ENCODE measurements around the gene AUP1. TPM values are rescaled to one million over a fixed set of nuclear protein-coding genes. Genes with fewer than 3 reads are reported as not detected.
"Not testable (repeated sequence)": the region's sequence is repeated elsewhere in the genome, so short reads cannot be mapped to it uniquely, and the experiment has no call there.

Gene AUP1, protein sequence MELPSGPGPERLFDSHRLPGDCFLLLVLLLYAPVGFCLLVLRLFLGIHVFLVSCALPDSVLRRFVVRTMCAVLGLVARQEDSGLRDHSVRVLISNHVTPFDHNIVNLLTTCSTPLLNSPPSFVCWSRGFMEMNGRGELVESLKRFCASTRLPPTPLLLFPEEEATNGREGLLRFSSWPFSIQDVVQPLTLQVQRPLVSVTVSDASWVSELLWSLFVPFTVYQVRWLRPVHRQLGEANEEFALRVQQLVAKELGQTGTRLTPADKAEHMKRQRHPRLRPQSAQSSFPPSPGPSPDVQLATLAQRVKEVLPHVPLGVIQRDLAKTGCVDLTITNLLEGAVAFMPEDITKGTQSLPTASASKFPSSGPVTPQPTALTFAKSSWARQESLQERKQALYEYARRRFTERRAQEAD
- total RNA-seq (2014; rRNA removed; shearing (Covaris generic)): 135 TPM in 2 replicates

DNA sequence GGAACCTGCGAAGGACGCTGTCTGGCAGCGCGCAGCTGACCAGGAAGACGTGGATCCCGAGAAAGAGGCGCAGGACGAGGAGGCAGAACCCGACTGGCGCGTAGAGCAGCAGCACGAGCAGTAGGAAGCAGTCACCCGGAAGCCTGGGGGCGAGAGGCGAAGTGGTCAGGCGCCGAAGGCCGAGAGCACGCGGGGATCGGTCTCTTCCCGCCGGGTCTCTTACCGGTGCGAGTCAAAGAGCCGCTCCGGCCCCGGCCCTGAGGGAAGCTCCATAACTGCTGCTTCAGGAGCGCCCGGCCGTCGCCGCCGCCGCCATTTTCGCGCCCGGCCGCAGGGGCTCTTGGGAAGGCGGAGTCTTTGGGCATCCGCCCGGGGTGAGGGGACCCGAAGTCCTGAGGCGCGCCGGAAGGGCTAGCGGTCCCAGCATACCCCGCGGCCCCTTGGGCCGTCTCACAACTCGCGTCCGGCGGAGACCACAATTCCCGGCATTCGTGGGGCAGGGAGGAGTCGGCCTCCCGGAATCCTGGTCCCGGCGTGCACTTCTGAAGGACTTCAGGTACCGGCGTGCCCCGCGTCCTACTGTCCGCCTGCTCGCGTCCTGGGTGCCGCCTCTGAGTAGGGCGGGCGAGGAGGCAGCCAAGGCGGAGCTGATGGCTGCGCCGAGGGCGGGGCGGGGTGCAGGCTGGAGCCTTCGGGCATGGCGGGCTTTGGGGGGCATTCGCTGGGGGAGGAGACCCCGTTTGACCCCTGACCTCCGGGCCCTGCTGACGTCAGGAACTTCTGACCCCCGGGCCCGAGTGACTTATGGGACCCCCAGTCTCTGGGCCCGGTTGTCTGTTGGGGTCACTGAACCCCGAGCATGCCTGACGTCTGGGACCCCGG, at the start of gene AUP1, which contains the start of gene HTRA2:
Gene AUP1, minus strand, starts transcription at position 350 of the 882 bp plus-strand sequence. Its CDS starts 77 bp downstream, at position 273.
Gene HTRA2, plus strand, starts transcription at position 577 of the 882 bp plus-strand sequence. Its CDS starts 74 bp downstream, at position 651.
- DNase-seq (ENCODE audit: low read depth): peak; percentile 99

DNA sequence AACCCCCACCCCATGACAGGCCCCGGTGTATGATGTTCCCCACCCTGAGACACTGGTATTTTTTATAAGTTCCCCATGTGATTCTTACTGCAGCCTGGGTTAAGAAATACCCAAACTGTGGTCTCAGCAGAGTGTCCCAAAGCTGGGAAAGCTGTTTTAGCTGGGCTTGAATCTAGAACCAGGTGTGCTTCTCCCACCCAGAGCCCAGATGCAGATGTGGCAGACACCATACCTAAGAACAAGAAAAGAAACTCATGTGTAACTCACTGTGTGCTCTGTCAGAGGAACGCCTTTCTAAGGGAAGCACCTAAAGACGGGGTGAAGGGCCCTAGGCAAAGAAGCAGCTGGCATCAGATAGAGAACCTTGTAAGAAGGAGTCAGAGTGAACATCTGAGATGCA, 48.9 kb upstream of the AUP1 start:
- DNase-seq (ENCODE audit: low read depth): no peak

DNA sequence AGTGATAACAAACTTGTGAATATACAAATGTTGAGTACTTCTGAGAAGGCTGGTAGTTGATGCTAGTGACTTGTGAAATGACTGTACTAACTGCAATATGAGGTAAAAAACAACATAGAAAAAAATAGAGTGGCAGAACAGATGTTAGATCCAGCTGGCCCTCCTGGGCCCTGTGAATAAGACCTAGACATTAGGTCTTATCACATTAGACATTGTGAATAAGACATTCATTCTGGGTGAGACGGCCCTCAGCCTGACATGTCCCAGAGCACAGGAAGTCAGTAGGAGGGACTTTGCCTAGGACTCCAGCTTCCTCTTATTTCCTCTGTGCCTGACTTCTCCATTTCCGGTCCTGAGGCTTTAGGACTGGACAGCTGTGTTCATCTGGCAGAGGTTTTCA, 47.9 kb upstream of the AUP1 start:
- no peak for DNase-seq (ENCODE audit: low read depth)

DNA sequence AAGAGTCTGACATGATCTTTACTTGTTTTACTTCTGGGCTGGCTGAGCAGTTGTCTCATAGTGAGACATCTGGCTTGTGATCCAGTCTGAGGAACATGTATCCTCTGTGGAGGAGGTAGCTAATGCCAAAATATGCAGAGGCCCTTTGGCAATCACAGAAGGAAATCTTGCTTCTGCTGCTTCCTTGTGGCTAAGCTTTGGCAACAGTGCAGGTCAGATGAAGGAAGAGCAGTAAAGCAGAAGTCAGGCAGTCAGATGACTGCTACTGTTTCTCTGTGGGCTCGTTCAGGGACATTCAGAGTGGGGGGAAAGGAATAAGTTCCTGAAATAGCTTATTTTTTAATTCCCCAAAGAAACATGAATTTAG, 47.3 kb upstream of the AUP1 start:
- DNase-seq (ENCODE audit: low read depth): no peak

DNA sequence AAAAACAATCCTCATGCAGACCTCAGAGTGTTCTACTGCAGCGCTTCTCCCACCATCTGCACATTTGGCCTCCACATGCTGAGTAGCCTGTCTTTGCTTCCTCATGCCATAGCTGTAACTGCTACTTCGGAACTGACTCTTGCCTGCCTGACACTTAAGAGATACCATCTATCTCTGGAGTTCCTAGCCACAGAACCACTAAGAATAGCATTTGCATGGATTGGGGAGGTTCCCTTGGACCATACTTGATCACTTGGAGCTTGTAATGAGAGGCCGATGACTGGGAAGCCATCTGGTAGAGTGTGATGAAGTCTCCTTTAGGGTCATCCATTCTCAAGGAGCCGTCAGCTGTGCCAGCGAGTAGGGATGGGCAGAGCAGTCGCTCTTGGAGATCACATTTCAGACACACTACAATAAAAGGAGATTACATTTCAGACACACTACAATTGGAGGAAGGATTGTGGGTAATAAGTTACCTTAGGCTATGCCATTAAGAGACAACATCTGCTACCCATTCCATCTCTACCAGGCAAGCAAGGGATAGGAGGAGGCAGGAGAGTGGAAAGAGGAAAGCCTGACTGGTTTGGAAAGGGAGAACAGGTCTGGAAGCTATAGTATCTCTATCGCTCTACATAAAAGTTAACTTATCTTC, 46.8 kb upstream of the AUP1 start:
- no peak for DNase-seq (ENCODE audit: low read depth)

DNA sequence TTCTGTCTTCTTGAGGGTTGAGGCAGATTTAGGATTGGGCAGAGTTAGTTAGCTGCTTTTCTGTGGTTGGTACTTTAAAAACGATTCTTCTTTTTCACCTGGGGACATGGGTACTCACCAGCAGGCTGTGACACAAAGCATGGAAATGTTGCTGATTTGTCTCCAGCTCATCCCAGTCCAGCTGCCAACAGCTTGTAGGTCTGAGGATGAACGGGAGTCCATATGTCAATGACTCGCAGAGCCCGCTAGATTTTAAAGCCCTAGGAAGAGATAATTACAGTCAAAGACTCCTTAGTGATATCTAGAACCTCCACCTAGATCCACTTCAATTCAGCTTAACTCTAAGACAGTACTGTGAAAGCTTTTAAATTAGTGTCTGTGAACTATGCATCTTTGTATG, 45.8 kb upstream of the AUP1 start:
- no peak for DNase-seq (ENCODE audit: low read depth)

DNA sequence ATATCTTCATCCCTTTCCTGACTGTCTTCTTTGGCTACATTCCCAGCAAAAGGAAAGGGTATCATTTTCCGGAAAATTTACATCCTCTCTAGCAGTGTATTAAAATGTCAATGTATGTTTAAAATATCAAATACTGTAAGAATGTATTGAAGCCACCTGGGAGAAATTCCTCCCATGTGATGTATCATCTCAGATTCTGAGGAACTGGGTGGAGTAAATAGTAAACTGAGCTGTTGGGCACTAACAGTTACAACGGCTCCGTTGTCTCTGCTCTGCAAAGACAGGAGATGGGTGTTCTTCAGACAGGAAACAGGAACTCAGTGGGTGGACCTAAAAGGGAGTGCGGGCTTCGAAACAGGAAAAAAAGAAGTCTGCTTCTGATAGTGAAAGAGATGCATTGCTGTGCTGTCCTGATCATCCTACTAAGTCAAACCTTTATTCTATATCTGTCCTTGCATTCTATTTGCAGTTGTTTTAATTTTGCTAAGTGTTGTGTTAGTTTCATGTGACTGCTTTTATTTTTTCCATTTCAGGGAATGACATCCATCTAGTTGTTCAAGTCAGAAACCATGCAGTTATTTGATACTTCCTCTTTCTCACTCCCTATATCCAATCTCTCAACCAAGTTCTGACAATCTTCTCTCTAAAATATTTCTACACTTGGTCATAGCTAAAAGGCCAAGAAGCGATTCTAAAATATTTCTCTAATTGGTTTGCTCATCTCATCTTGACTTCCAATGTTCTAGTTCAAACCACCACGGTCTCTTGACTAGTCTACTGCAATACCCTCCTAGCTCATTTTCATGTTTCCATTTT, 44.4 kb upstream of the AUP1 start:
- DNase-seq (ENCODE audit: low read depth): peak; percentile 68

DNA sequence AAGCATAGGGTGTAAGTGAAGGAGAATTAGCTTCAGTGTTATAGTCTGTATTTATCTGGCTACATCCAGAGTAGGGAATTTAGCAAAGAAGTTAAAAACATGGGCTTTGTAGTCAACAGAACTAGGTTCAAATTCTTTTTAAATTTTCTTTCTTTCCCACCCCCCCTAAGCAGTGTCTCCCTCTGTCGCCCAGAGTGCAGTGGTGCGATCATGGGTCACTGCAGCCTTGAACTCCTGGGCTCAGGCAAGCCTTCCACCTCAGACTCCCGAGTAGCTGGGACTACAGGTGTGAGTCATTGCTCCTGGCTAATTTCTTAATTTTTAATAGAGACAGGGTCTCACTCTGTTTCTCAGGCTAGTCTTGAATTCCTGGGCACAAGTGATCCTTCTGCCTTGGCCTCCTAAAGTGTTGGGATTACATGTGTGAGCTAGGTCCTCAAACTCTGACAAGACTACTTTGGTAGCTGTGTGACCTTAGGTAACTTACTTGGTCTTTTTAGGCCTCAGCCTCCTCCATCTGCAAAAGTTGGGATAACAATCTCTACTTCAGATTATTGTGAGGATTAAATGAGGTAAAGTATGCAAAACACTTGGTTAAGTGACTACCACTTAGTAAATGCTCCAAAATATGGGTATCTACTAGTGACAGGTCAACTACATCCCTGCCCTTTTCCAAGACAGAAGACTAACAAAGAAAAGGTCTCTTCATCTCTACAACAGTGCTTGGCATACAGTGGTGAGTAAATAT, 42.8 kb upstream of the AUP1 start:
- DNase-seq (ENCODE audit: low read depth): no peak

DNA sequence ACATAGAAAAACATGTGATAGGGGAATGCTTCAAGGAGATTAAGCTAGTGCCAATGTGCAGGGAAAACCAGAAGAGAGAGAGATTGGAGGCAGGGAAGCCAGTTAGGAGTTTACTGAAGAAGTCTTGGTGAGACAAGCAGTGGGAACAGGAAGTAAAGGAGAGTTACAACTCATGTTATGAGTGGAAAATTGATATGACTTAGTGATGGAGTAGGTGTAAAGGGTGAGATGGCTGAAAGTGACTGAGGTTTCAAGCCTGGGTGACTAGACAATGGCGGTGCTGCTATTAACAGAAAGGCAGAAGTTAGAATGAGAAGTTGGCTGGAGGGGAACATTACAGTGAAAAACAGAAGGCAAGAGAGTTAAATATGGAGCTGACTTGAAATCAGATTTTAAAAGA, 41.6 kb upstream of the AUP1 start:
- DNase-seq (ENCODE audit: low read depth): no peak

DNA sequence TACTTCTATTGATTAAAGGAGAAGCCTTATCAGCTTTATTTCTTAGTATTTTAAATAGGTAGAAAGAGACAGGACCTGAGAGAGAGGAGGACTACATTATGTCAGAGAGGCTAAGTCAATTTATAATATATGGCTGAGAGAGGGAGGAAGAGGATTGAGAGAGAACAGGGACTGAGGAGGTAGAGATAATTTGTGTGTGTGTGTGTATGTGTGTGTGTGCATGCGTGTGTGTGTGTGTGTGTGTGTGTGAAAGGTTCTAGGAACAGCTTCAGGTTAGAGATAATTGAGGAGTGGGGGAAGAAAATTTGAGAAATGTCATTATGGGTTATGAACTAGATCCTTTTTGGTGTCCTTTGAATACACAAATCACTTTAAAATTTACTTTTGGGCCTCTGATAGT, 40.2 kb upstream of the AUP1 start:
- no peak for DNase-seq (ENCODE audit: low read depth)

DNA sequence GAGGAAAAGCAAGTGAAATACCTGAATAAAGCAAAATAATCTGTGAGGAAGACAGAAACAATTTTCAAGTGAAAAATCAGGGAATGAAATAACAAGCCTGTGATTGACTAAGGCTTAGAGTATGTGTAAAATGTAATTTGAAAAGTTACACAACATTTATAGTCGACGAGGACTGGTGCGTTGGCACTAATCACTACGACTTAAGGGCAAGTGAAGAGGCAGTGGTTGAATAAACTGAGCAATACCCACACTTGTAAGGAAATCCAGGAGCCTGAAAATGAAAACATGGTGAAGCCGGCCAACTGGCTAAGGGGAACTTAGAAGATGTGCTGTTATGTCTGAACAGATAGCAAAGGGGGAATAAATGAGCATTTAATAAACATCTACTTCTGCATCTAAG, 38.4 kb upstream of the AUP1 start:
- peak; percentile 68 for DNase-seq (ENCODE audit: low read depth)

DNA sequence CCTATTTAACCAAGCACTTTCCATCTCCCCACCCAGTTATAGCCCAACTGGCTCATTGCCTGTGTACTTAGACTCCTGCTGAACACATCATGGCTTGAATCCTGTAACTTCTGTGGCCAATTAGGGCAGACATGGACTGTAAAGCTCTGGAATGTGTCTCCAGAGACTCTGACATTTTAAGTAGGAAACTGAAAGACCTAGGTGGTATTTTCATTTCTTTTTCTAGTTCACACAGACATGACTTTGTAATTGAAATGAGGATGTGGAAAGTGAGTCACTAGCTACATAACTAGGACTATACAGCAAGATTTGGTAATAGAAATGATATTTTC, 37.2 kb upstream of the AUP1 start:
- DNase-seq (ENCODE audit: low read depth): peak; percentile 93

DNA sequence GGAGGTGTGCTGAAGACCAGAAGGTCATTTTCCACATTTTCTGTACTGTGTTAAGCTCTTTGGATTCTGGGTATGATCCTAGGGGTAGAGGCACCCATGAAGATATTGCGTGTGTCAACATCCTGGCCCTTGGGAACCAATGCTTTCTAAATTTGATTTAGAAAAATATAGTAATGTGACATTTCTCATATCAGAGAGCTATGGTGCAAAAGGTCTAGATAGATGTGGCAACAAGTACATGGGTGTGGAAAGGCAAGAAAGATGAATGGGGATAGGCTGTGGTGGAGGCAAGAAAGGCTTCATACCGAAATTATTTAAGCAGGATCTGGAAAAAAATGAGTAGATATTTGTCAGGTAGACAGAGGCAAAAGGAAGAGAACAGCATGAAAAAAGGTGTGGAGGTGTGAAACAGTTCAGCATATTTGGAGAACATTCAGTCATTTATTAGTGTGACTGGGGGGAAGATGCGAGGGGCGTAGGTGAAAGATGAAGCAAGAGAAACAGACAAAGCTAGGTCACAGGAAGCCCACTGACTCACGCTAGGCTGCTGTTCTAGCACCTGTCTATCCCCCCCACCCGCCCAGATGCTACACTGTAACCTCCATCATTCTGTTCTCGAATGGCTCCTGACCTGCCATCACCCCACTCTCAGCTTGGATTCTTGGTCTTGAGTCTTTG, 36.7 kb upstream of the AUP1 start:
- DNase-seq (ENCODE audit: low read depth): no peak

DNA sequence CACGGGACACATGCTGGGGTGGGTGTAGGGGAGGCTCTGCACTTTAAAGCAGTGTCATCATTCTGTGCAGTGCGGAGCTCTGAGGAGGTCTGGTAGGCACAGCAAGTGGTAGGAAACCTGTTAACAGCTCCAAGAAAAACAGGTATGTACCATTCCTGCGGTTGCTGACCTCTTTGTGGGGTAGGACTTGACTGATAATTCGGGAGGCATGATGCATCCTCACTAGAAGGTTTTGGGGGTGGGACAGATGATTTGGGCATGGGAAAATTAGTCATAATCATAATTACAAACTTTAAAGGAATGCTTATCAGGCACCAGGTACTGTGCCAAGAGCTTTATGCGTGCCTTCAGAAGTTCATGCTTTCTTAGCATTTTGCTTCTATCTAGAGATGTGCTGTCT, 34.7 kb upstream of the AUP1 start:
- peak; percentile 96 for DNase-seq (ENCODE audit: low read depth)

DNA sequence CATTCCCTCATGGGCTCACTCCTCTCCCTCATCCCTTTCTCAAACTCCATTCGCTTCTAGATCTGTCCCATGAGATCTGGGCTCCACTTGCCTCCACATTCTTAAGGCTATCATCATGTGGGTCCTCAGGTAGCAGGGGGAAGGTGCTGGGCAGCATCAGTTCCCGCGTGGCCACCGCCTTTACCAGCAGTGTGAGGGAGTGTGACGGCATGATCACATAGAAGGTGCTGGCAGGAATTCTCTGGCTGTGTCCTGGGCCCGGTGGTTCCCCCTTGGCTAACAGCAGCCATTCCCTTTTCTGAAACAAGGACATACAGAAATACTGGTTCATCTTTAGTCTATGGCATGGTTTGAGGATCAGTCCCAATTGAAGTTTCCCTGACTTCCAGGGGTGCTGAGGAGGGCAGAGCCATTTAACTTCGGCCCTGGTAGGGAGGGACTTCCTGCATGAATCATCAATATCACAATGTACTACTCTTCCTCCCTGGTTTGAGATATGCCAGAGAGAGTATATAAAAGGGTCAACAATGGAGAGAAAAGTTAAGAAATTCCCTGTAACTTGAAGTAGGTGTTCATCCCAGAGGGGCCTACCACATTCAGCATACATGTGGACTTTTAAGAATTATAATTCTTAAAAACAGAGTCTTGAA, 32.7 kb upstream of the AUP1 start:
- DNase-seq (ENCODE audit: low read depth): no peak

DNA sequence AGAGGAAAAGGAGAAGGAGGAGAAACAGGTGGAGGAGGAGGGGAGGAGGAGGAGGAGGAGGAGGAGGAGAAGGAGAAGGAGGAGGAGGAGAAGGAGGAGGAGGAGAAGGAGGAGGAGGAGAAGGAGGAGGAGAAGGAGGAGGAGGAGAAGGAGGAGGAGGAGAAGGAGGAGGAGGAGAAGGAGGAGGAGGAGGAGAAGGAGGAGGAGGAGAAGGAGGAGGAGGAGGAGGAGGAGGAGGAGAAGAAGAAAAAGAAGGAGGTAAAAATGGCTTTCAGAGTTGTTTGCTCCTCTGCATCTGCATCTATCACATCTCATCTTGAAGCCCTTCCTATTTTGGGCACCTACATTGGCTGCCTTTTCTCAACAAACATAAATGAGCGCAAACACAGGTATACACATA, 31.5 kb upstream of the AUP1 start:
- not testable (repeated sequence) for DNase-seq (ENCODE audit: low read depth)

DNA sequence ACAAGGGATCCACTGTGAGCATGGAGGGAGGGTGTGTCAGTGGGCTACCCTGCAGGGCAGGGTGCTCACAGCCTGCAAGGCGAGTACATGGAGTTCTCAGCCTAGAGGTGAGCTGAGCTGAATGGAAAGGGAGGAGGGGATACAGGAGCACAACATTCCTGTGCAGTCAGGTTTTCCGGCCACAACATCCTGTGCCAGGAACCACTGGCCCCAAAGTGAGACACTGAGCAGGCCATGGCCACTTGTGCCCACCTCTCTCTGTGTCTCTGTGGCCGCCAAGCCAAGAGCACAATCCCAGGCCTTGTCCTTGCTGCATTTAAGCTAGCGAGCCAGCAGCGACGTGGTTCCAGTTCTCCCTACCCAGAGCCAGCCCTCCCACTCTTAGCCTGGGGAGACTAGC, 31.1 kb upstream of the AUP1 start:
- peak; percentile 74 for DNase-seq (ENCODE audit: low read depth)

DNA sequence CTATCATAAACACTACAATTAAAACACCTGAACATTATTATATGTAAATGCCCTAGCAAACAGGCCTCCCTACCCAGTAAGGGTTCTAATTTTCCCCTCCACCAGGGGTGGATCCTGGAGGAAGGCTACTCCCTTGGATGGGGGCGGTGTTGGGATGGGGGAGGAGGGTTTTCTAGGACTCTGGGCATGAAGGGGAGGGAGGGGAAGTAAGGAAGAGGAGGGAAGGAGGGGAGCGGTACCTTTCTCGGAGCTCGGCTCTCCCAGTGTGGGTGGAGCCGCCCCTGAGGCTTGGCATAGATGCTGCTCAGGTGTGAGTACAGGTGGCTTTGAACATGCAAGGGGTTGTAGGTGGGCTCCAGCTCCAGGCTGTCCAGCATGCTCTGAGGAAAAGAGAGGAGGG, 30.4 kb upstream of the AUP1 start:
- DNase-seq (ENCODE audit: low read depth): no peak

All from Daoy (cell line).